ENCODE measurements around the gene ABHD12B.
"Not testable (repeated sequence)": the region's sequence is repeated elsewhere in the genome, so short reads cannot be mapped to it uniquely, and the experiment has no call there.

The ABHD12B gene

GRCh38 chr14:50897658-50898175 lies 25.9 kb downstream of the ABHD12B start:
- DNase-seq, result no peak

- no peak for DNase-seq
Measured at GRCh38 chr14:50901361-50901760, 29.5 kb downstream of the ABHD12B start.

GRCh38 chr14:50904719-50905118 lies 32.9 kb downstream of the ABHD12B start:
- DNase-seq, result no peak

- no peak for DNase-seq
Measured at GRCh38 chr14:50906326-50907065, 34.6 kb downstream of the ABHD12B start.

- DNase-seq, result no peak
Measured at GRCh38 chr14:50910495-50911420, 38.9 kb downstream of the ABHD12B start.

GRCh38 chr14:50917449-50917848 lies 45.6 kb downstream of the ABHD12B start:
- DNase-seq, result no peak

GRCh38 chr14:50919524-50919923 lies 47.7 kb downstream of the ABHD12B start:
- not testable (repeated sequence) for DNase-seq

GRCh38 chr14:50920482-50921230 lies 48.8 kb downstream of the ABHD12B start:
- no peak for DNase-seq

GRCh38 chr14:50922803-50923202 lies 51.0 kb downstream of the ABHD12B start:
- no peak for DNase-seq

- DNase-seq, result no peak
Measured at GRCh38 chr14:50924236-50924635, 52.4 kb downstream of the ABHD12B start.

GRCh38 chr14:50924843-50925242 lies 53.0 kb downstream of the ABHD12B start:
- DNase-seq, result no peak

- no peak for DNase-seq
Measured at GRCh38 chr14:50926851-50927386, 55.1 kb downstream of the ABHD12B start.

GRCh38 chr14:50928002-50928635 lies 56.3 kb downstream of the ABHD12B start:
- DNase-seq, result no peak

GRCh38 chr14:50929506-50929905 lies 57.7 kb downstream of the ABHD12B start:
- no peak for DNase-seq

GRCh38 chr14:50931559-50931958 lies 59.7 kb downstream of the ABHD12B start:
- DNase-seq, result no peak

- DNase-seq, result no peak
Measured at GRCh38 chr14:50932156-50932555, 60.3 kb downstream of the ABHD12B start.

- no peak for DNase-seq
Measured at GRCh38 chr14:50932592-50933495, 61.0 kb downstream of the ABHD12B start.

- no peak for DNase-seq
Measured at GRCh38 chr14:50935126-50936015, 63.5 kb downstream of the ABHD12B start.

GRCh38 chr14:50936016-50936340 lies 64.1 kb downstream of the ABHD12B start:
- no peak for DNase-seq

GRCh38 chr14:50936882-50937281 lies 65.0 kb downstream of the ABHD12B start:
- DNase-seq, result no peak

Measured in activated CD4-positive, CD25-positive, alpha-beta regulatory T cell treated with anti-CD3 and anti-CD28 coated beads, Interleukin-2, amount 50 U/mL, for 72 hours (primary cell).